Measurements from ENCODE around the gene CDH15.

DNA sequence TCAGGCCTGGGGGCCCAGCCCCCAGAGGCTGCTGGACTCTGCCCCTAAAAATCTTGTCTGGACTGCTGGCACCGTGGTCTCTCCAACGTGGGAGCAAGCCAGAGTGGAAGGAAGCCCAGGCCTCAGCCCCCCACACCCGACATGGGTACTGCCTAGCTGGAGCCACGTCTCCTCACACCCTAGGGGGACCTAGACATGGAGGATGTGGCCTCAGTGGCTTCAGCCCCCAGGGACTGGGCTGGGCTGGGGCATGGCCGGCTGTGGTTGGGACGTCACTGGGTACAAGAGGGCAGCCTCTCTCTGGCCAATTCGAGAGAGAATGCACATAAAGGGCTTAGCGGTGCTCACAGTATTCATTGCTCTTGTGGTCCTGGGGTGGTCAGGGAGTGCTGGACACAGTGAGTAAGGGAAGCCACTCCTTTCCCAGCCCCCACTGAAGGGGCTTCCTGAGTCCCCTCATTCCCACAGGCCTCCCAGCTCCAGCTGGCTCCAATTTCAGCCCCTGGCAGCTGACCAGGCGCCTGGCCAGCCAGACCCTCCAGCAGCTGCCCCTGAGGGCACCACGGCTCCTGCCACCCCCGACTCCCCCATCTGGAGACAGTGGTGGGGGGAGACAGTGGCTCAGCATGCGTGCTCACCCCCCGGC is 1.1 kb downstream of the CDH15 start:
- no peak for TF ChIP-seq EZH2phosphoT487 (IDR thresholded peaks at IDR 0.05; ENCODE audit: insufficient read depth, low read depth)
- TF ChIP-seq EZH2 (IDR thresholded peaks at IDR 0.05; ENCODE audit: insufficient read depth, poor library complexity, severe bottlenecking): no peak
